GM21737 (cell line): ENCODE measurements around the gene ACBD7.

Experiments
- ATAC-seq: cut with Tn5 transposase; IDR thresholded peaks from one replicate; pipeline ENCODE4 v1.9.1; 2021; ENCODE audit warnings: mild to moderate bottlenecking, moderate library complexity; ENCODE audit not compliant: unreplicated experiment

ACBD7 gene

GRCh38 chr10:15088428-15089261 lies at the start of gene ACBD7:
Gene ACBD7 (minus strand): TSS chr10:15088776. CDS start chr10:15088728, 48 bp downstream.
- ATAC-seq, result peak; percentile 98

- ATAC-seq, result no peak
Measured at GRCh38 chr10:15137636-15138035, 49.1 kb upstream of the ACBD7 start.

DNA sequence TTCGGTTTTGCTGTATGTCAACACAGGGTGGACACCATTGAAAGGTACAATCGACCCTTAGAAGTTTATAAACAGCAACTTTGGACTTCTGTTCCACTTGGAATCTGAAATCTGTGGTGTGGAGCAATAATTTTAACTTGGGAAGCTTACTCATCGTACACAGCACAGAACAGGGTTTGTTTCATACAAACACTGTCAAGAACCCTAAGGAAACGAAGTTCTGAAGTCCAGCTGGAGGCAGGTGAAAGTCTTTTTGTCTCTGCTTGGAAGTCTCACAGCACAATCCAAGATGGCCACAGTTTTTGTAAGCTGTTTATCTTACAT lies 48.4 kb upstream of the ACBD7 start:
- no peak for ATAC-seq

DNA sequence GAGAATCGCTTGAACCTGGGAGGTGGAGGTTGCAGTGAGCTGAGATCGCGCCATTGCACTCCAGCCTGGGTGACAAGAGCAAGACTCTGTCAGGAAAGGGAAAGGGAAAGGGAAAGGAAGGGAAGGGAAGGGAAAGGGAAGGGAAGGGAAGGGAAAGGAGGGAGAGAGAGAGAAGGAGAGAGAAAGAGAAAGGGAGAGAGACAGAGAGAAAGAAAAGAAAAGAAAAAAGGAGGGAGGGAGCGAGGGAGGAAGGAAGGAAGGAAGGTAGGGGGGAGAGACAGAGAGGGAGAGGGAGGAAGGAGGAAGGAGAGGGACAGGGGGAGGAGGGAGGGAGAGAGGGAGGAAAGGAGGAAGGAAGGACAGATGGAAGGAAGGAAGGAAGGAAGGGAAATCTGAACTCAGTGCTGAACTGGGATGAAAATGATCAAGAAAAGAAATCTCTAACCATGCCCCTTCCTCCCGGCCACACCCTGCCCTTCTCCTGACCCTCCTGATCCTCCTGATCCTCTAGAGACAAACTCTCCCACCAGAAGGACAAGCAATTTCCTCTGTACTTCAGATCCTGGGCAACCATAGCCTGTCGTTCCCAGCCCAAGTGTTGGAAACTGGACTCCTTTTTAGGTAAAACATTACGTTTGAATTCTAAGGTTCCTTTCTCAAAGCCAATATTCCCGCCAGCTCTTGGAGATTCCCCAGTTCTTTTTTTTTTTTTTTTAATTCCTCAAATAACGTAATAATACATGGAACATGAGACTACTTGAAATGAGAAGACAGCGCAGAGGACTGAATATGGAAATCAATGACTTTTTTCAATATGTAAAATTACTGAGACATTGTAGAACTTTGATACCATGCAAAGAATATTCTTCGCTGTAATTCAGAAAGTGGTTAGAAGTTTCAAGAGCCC lies 47.8 kb upstream of the ACBD7 start:
- ATAC-seq, result no peak

- ATAC-seq, result no peak
Measured at GRCh38 chr10:15131330-15131729, 42.8 kb upstream of the ACBD7 start.

GRCh38 chr10:15124908-15125307 lies 36.3 kb upstream of the ACBD7 start:
- ATAC-seq, result no peak

GRCh38 chr10:15124190-15124589 lies 35.6 kb upstream of the ACBD7 start:
- no peak for ATAC-seq

DNA sequence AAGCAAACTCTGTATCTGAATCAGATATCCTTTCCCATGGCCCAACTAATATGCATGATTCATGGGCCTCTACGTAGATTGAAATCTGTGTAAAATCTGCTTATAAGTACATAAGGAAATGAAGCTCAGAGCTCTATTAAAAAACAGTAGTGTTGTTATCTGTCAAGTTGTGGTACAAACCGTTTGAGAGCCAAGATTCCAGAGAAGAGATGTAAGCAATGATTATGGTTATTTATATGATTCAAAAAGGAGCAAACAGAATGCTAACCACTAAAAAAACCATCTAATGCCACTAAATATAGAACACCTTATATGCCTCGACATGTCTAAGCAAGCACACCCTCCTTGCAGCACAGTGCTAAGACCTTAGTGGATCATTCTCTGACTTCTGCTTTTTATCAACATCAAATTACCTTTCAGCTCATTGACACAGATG lies 35.2 kb upstream of the ACBD7 start:
- no peak for ATAC-seq

GRCh38 chr10:15122477-15123030 lies 34.0 kb upstream of the ACBD7 start:
- peak; percentile 81 for ATAC-seq

- no peak for ATAC-seq
Measured at GRCh38 chr10:15121707-15122106, 33.1 kb upstream of the ACBD7 start.

DNA sequence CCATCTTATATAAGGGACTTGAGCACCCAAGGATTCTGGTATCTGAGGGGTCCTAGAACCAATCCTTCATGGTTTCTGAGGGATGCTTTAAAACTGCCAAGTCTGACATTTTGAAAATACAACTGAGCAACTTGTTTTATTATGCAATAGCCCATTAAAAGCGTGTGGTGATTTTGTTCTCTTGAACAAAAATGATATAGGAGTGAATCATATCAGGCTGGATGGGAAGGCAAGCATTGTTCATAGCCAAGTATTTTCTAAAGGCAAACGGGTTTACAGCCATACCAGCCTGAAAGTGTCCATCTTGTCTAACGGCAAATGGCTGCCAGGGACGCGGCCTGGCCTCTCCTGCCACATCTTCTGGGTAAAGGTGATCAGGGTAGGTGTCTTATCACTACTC lies 31.9 kb upstream of the ACBD7 start:
- no peak for ATAC-seq

GRCh38 chr10:15118615-15119014 lies 30.0 kb upstream of the ACBD7 start:
- no peak for ATAC-seq

DNA sequence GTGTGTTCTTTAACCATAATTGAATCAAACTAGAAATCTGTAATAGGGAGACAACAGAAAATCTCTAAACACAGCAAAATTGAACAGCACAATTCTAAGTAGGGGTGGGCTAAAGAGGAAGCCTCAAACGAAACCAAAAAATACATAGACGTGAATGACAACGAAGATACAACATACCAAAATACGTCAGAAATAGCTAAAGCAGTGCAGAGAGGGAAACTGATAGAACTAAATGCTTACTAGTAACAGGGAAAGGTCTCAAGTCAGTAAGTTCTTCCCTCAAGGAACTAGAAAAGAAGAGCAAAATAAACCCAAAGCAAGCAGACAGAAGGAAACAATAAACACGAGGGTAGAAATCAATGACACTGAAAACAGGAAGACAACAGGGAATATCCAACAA lies 27.6 kb upstream of the ACBD7 start:
- ATAC-seq, result no peak

DNA sequence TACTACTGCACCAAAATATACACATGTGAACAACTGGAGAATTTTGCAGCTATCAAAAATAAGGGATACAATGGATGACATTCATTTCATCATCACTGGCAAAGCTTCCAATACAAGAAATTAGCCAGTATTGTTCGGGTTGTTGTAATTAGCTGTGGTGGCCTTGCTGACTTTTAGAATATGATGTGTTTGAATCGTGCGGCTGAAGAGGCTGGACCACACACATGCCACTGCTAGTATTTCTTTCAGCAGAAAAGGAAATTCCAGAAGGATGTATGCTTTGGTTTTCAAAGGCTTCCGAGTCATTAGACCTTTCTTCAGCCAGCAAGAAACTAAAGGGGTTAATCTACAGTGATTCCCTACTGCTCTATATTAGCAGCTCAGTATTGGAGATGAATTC lies 25.2 kb upstream of the ACBD7 start:
- no peak for ATAC-seq

GRCh38 chr10:15112657-15113056 lies 24.1 kb upstream of the ACBD7 start:
- no peak for ATAC-seq

DNA sequence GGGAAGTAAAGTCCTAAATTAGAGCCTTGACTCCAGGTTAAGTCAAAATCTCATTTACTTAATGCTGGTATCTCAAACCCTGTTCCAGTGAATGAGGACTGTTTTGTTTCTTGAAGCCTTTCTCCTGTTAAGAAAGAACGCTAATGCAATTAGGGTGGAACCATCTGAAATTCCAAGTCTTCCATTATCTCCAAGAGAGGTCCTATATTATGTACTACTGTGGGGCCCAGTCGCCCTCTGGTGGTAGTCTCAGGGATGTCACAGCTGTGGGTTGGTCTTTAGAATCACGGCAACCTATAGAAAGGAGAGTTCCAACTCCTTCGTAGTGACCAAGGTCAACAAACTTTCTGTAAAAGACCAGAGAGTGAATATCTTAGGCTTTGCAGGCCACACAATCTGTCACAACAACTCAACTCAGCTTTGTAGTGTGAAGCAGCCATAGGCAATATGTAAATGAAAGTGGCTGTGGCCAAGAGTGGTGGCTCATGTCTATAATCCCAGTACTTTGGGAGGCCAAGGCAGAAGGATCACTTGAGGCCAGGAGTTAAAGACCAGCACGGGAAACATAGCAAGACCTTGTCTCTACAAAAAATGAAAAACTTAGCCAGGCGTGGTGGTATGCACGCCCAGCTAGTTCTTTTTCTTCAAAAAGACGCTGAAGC lies 17.9 kb upstream of the ACBD7 start:
- ATAC-seq, result peak; percentile 77

DNA sequence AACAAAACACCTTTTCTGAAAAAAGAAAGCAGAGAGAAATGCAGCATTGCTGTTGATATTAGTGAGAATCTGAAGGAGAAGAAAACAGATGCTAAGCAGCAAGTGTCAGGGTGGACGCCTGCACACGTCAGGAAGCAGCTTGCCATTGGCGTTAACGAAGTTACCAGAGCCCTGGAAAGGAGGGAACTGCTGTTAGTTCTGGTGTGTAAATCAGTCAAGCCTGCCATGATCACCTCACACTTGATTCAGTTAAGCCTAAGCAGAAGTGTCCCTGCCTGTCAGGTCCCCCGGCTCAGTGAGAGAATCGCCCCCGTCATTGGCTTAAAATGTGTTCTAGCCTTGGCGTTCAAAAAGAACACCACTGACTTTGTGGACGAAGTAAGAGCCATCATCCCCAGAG lies 14.9 kb upstream of the ACBD7 start:
- no peak for ATAC-seq

DNA sequence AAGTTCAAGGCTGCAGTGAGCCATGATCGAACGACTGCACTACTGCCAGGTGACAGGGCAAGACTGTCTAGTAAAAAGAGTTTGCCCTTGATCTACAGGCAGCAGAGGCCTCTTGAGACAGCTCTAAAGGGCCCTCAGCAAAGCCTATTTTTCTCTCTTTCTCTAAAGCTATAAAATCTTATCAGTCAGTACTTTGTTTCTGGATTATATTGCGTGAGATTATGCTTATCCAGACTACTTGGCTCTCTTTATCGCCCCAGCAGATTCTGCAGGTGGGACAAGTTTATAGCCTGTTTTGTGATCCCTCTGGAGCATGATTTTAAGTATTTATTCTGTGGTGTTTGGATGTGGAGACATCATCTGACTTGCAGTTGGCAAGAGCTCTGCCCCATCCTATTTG lies 11.3 kb upstream of the ACBD7 start:
- ATAC-seq, result no peak

DNA sequence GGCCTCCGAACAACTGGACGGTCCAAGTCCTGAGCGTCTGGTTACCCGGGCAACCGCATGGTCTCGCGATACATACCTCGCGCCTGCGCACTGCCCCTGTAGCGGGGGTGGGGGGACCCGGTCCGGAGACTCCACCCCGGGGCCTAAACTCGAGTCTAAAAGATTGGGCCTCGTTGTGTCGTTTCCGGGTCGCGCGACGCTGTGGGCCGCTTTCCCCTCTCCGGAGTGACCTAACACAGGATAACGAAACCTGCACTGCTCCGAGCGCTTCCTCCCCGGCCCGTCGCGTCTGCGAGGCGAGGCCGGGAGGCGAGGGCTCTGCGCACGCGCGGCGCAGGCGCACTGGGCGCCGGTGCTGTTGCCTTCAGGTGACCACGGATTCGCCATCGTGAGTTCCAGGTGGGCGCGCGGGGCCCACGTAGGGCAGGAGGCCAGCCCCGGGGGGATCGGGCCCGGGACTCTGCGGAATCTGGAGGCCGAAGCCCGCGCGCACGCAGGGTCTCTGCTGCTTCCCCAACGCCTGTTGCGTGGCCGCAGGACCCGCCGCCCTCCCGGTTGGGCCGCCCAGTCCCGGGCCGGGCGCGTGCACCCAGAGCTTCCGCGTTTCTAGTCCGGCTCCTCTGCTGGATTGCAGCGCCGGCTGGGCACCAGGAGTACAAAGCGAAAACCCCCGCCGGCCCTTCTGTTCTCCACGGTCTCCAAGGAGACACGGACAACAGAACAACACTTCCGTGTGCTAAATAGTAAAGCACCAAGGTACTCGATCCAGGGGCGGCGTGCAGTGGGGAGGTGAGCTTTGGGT lies 8.6 kb upstream of the ACBD7 start, which contains the start of gene RPP38:
RPP38 (plus strand) TSS at position 345 of the 802 bp plus-strand sequence. CDS start 5,960 bp downstream, outside the sequence.
- peak; percentile 76 for ATAC-seq

GRCh38 chr10:15096661-15097010 lies 8.1 kb upstream of the ACBD7 start:
- peak; percentile 18 for ATAC-seq
